A172 (cell line): ENCODE measurements around the gene EXTL1. TPM values are rescaled to one million over a fixed set of nuclear protein-coding genes. Genes with fewer than 3 reads are reported as not detected.

Experiments used
- DNase-seq: peaks from one replicate; pipeline ENCODE4 v3.0.0-alpha.2; 2015; ENCODE audit warnings: low spot score
- total RNA-seq: library from RNA; depleted of rRNA; stranded (reverse); fragments of >200 nt; shearing (Covaris generic); gene quantifications from 2 replicates; pipeline ENCODE4 v1.2.3, GENCODE V29; 2014

The EXTL1 gene
- total RNA-seq, 1 experiment from 2014 or later = not detected

DNA sequence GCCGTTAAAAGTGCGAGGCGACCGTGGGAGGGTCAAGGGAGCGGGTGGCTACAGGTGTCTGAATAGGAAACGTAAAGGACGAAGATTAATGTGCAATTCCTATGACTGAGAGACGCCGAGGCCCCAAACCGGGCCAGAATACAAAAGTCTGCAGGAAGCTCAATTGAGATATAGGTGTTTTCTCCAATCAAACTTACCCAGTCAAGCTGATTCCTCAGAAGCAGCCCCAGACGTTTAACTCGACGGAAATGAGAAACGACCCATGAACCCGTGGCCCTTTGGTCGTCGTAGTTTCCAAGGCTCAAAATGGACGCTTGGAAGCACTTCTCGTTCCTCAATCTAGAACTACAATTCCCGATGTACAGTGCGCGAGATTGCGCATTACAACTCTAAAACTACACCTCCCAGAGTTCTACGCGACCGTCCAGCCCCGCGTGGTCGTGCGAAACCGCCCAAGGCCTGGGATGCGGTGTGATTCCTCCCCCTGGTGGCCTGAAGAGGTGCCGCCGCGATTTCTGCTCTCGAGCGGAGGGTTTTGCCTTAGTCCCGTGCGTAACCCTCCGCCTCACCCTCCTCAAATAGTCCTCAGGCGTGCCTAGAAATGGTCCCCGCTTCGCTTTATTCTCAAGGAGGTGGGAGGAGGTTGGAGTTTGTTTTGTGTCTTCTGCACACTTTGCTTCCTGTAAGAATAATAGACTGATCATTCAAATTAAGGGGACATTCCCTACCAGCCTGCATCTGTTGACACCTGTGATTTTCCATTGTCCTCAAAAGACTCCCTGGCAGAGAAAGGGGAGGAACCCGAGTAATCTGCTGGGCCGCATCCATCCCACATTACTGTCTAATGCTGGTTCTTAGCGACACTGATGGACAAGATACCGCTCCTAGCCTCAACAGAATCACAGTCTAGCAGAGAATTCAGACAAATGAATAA is 23.5 kb upstream of the EXTL1 start, which contains the start of gene PAFAH2:
Gene PAFAH2, minus strand, starts transcription at position 236 of the 934 bp plus-strand sequence. CDS start 7,247 bp downstream, outside the sequence.
- peak; percentile 93 for DNase-seq

DNA sequence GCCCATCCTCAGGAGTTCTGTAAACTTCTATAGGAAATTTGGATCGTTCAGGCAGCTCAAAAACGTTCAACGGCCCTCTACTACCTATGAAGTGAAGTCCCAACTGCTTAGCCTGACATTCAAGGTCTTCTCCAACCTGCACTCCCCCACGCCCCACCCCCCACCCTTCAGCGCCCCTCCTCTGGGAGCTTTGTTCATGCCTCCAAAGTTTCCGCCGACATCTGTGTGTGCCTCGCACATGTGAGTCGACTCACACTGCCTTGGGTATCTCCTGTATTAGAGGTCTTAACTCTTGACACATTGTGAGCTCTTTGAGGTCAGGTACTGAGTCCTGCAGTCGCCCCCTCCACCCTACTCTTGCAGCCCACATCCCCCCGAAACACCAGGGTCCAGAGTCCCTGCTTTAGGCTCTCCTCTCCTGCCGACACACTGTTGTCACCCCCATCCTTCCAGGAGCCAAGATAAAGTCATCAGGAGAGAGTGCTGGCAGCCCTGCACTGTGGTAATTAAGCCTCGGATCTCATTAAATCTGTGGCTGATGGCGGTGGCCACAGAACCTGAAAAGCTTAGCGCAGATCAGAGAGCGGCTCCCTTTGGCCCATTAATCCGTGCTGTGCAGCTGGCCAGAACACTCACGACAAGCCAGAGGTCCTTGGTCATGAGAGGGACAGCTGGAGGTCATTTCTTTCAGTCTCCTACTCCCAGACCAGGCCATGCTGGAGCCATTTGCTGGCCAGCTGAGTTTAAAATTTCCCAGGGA is 22.4 kb upstream of the EXTL1 start:
- DNase-seq = no peak

DNA sequence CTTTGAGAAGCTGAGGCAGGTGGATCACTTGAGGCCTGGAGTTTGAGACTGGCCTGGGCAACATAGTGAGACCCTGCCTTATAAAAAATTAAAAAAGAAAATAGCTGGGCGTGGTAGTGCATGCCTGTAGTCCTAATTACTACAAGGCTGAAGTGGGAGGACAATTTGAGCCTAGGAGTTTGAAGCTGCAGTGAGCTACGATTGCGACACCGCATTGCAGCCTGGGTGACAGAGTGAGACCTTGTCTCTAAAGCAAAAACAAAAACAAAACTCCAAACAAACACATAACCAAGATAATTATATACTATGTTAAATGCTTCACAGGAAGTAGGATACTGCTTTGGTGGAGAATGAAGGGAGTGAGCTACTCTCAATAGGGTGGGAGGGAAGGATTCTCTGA is 18.3 kb upstream of the EXTL1 start:
- no peak for DNase-seq

DNA sequence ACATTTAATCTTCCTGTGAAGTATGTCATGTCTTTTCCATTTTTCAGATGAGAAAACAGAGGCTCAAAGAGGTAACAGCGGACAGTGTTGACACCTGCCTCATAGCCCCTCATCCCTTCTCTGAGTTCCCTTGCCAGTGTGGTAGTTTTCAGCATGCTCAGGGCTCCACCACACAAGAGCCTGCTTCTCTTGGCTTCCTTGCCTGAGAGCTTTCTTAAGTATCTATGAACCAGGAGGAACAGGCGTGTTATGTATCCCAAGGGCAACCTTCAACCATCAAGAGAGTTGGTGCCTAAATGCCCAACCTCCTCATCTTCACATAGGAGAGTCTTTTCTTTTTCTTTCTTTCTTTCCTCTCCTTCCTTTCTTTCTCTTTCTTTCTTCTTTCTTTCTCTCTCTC is 17.8 kb upstream of the EXTL1 start:
- DNase-seq = no peak

DNA sequence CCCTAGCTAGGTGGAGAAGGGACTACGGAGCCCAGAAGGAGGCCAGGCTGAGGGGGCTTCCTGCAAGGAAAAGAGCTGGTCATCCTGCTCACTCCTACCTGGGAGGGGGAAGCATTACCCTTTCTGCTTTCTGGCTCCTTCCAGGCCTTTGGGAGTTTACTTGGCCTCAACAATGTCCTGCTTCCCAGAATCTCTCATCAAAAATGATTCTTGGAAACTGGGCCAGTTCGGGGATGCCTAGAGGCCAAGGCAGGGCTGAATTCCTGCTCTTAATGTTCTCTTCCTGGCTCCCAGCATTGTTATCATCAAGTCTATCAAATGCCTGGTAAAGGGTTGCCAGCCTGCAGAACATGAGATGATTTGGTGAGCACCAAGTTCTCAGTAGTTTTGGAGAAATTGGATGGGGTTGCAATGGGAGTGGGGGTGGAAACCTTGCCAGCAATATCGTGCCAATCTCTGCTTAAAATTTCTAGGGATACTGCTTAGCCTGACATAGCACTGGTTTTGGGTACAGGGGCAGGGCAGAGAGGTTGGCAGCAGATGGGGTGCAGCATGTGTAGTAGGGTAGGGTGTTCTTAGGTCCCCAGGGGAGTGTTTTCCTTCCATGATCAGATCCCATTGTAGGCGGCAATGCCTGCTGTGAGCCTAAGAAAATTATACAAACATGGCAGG is 16.0 kb upstream of the EXTL1 start:
- no peak for DNase-seq

DNA sequence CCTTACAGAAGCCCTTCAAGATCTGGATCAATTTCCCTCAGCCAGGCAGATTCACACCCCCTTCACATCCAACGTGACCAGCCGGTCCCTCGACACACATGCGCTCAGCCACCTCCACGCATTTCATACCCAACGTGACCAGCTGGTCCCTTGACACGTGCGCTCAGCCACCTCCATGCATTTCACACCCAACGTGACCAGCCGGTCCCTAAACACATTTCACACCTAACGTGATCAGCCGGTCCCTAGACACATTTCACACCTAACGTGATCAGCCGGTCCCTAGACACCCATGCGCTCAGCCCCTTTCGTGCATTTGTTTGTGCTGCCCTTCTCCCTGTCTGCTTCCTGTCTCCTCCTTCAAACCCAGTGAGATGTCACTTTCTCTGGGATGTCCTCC is 14.9 kb upstream of the EXTL1 start:
- DNase-seq = no peak

DNA sequence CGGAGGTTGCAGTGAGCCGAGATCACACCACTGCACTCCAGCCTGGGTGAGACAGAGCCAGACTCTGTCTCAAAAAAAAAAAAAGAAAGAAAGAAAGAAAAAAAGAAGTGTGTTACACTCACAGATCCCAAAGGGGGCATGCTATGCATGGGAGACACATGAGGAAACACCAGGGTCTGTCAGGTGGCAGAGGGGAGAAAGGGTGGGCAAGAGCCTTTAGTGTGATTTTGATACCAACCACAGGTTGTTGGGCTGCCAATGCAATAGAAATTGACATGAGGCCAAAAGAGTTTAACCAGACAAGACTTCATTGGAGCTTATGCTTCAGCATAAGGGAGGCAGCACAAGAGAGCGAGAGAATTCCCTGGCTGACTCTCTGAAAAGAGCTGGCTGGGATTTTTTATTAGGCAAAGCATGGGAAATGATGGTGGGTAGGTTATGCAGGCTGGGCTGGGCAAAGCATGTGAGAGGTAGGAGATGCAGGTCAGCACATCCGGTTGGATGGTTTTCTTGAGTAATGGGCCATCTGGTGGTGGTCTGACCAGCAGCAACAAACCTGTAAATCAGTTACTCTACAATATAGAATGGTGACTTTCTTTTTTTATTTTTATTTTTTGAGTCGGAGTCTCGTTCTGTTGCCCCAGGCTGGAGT is 11.7 kb upstream of the EXTL1 start:
- no peak for DNase-seq

DNA sequence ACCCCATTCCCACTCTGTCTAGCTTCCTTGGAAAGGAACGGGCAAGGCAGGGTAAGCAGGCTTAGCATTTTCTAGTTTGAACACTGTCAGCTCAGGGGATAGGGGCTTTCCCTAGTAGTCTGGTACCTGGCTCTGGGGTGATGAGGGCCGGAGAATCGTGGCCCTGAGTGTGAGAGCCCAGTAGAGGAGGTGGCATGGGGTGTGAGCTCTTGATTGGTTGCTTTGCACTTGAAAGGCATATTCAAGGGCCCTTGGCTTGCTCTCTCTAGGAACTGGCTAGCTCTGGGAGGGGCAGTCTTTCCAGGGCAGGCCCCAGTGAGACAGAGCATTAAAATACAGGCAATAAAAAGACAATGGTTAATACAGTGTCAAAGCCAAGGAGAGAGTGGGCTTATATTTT is 10.8 kb upstream of the EXTL1 start:
- no peak for DNase-seq

DNA sequence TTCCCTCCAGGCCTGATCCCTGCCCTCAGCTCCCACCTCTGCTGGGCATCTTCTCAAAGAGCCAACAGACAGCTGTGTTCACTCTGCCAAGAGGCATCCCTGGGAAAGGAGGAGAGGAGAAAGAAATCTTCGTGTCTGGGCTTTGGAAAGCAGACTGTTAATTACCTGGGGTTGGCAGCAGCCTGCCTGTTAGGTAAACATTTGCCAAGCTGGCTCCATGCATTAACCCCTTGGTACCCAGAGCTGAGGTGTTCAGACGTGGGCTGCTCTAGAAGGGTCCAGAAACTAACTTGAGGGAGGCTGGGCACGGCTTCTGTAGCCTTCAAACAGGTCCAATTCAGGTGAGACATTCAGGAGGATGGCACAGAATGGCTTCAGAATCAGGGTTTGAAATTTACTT is 8.7 kb upstream of the EXTL1 start:
- DNase-seq = no peak

DNA sequence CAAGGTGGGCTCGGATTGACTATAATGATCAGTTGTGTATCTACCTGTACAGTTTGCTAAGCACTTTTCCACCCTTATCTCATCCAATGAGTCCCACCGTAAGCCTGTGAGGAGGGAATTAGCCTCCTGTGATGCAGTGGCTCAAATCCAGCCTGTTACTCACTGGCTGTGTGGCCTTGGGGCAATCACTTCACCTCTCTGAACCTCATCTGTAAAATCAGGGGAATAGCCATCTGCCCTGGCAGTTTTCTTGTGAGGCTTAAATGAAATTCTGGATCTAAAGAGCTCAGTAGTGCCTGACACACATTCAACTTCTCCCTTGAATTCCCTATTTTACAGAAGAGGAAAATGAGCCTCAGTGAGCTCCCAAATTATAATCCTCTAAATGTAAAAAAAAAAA is 7.4 kb upstream of the EXTL1 start:
- no peak for DNase-seq

DNA sequence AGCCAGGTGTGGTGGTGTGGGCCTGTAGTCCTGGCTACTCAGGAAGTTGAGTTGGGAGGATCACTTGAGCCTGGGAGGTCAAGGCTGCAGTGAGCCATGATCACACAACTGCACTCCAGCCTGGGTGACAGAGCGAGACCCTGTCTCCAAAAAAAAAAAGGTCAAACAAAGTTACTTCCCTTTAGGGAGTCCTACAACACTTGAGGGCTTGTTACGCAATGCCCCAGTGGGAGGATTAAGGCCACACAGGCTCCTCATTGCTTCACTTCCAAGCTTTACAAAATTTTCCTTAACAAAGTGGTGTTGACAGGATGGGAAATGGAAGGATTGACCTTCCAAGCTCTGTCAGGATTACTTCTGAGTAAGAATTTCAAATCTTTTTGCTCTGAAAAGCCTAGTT is 6.2 kb upstream of the EXTL1 start:
- no peak for DNase-seq

DNA sequence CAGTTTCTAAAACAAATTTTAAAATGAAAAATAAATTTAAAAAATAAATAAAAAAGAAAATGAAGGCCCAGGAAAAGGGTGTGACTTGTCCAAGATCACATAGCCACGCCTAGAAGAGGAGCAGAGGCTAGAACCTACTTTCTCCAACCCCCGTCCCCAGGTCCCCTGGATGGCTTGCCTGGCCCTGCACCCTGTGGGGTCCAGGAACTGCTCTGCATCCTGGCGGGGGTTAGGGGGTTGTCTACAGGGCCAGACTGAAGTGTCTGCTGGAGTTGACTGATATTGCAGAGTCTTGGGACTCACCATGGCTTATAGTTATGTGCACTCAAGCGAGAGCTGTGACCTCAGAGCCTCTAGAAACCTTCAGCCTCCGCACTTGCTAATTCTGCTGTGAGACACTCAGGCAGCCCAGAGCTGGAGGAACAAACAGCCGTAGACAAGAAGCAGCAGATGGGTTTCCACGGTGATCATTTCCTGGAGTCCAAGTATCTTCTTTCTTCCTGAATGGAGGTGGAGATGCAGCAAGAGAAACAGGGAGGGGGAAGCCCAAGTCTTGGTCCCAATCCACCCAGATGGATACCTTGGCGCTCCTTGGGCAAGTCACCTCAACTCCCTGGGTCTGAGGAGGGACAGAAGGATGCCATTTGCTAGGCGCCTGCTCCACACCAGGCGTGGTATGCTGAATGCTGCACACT is 5.2 kb upstream of the EXTL1 start:
- no peak for DNase-seq

DNA sequence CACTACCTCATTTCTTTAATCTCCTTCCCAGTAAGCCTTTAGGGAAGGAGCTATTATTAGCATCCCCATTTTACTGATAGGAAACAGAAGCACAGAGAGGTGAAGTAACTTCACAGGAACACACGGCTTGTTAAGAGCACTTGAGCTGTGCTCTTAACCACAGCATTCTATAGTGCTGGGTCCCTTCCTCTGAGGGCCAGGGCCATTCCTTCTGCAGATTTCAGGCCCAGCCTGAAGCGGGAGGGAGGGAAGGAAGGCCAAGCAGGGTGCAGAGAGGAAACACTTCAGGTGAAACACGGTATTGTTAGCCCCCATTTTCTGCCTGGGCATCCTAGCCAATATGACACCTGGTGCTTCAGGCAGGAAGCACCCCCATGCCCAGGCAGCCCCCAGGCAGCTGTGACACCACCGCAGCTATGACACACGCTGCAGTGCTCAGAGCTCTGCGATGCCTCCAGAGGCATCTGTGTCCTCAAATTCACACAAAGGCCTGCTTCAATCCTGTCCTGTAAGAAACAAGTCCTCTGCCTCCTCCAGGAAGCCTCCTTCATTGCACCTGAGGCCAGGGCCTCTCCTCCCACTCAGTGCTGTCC is 4.5 kb upstream of the EXTL1 start:
- no peak for DNase-seq

DNA sequence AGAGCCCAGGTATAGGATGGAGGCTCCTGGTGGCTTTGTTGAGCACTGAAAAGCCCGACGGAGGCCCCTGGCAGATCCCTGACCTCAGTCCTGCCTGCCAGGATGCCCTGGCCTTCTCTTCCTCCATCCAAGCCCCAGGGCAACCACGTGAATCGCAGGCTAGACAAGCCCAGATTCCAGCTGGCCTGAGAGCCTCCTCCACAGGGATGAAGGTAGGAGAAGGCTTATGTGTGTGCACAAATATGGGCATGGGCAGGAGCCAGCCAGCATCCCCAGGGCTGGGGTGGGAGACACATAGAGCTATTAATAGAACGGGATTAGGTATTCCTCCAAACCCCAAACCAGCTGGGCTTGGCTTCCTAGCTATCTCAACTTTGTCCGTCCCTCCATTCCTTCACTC is 4.0 kb upstream of the EXTL1 start:
- no peak for DNase-seq

DNA sequence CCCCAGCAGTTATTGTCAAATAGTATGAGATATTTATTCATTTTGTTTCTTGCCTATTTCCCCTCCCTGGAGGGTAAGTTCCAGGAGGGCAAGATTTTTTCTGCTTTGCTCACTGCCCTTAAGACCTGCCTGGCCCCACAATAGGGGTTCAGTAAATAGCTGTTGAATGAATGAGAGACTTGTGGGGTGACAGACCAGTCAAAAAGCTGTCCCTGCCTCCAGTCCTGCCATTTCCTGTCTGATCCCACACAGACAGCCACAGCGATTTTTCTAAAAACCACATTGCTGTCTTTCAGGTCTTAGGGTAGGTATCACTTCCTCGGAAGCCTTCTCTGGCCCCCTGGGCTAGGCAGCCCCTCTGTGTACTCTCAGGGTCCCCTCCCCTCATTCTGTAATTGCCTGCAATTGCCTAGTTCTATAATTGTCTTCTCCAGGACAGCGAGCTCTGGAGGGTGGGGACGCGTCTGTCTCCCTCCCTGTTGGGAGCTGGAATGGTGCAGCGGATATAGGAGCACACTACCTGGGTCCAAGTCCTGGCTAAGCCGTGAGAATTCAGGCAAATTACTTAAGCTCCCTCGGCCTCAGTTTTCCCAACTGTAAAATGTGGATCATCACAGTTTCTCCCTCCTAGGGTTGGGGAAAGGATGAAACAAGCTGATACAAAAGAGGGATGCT is 1.8 kb upstream of the EXTL1 start:
- peak; percentile 48 for DNase-seq

DNA sequence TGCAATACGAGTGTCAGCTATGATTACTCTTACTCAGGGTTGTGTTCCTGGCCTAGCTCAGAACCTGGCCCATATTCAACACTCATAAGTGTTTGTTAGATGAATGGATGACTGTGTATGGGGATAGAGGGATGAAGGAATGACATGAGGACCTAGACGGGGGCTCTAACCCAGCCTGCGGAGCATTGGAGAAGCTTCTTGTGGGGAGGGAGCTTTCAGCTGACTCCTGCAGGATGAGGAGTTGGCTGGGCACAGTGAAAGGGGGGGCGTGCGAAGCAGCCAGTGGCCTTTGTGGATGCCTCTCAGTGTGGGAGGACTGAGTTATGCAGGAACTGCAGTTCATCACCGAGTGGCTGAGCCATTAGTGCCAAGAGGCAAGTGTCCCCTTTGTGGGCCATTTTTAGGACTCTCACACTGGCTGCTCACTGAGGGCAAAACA is 1.2 kb upstream of the EXTL1 start:
- DNase-seq = no peak

DNA sequence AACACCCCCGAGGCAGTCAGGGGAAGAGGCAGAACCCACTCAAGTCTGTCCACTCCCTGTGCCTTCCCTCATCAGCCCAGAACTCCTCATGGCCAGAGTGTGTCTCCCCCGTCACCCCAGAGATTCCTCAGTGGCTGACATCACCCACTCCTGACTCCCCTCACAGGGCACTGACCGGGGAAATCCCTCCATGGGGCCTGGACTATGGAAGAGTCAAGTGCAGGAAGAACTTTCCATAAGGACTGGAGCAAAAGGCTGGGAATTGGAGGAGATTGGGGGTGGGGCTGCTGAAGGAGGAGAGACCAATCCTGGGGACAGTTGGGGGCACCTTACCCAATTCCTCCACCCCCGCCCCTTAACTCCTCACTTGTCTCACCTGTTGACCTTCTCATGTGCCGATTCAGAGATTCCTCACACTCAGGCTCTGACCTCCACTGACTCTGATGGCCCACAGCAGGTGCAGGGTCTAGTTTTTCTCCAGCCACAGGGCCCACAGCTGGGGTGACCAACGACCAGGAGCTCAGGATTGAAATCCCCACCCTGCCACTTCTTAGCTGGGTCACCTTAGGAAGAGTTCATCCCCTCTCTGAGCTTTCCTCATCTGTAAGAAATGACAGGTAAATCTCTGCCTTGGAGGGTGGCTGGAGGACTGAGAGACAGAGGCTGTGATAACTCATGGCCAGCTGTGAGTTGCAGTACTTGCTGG is 481 bp upstream of the EXTL1 start:
- DNase-seq = no peak

DNA sequence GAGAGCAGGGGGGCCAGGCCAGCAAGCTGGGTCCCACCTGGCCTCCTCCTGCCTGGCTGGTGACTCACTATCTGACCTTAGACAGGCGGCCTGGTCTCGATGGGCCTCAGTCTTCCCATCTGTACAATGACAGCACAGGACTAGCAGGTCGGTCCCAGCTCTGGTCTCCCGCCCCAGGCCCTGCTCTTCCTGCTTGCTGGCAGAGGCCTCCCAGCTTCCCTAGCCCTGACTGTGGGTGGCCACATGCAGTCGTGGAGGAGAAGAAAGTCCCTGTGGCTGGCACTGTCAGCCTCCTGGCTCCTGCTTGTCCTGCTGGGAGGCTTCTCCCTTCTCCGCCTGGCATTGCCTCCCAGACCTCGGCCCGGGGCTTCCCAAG is 817 bp downstream of the EXTL1 start:
- no peak for DNase-seq

DNA sequence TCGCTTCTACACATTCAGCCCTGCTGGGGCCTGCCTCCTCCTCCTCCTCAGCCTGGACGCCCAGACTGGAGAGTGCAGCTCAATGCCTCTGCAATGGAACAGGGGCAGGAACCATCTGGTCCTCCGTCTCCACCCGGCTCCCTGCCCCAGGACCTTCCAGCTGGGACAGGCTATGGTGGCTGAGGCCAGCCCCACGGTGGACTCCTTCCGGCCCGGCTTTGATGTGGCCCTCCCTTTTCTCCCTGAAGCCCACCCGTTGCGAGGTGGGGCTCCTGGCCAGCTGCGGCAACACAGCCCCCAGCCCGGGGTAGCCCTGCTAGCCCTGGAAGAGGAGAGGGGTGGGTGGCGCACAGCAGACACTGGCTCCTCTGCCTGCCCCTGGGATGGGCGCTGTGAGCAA is 1.4 kb downstream of the EXTL1 start:
- no peak for DNase-seq

DNA sequence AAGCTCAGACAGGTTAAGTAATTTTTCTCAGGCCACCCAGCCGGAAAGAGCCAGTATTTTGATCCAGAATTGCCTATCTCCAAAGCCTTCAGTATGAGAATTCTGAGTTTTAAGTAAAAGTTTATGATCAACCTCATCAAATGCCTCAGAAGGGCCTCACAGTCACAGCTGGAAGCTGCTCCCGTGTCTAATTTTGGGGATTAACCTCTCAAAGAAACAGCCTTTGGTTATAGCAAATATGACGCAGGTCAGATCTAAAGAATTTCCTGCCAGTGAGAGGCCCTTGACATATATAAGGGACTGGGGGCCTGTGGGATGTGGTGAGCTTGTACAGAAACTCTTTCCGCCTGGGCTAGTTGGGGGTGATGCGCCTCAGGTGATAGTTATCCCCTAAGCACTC is 2.3 kb downstream of the EXTL1 start:
- DNase-seq = no peak
